ENCODE measurements around the gene NPHP4. TPM values are rescaled to one million over a fixed set of nuclear protein-coding genes. Genes with fewer than 3 reads are reported as not detected.

Gene NPHP4
- total and polyA plus RNA-seq, 9 of the 15 experiments (the other 6 are each of a cell fraction or from before 2014, with no cell fraction given): 0.52 to 26.2 (median 6.7) TPM

GRCh38 chr1:5945445-5945844 is 46.8 kb downstream of the NPHP4 start:
- Histone ChIP-seq H3K4me2 (ENCODE audit: insufficient read depth, low read length) (no peak overlapping the region), H3K9ac (ENCODE audit: insufficient read depth in 1 of 2, low read depth in 2 of 2, low read length in 2 of 2) (no peak overlapping the region), H3K79me2 (ENCODE audit: control insufficient read depth, insufficient read depth, low read length) (no peaks in the 10 kb centered on the region), H3K9me1 (ENCODE audit: control insufficient read depth, insufficient read depth, low read length) (peaks cover 6% of the 10 kb centered on the region), H3K4me1 (replicated peaks in 1 of 2; ENCODE audit: control insufficient read depth in 2 of 2, insufficient read depth in 2 of 2, low read length in 2 of 2) (peaks cover 7 to 11% of the 10 kb centered on the region in 2 experiments; a peak in 4 of 5 replicates), H4K20me1 (replicated peaks; ENCODE audit: control insufficient read depth, insufficient read depth, low read length) (no peaks in the 10 kb centered on the region), H3K27me3 (ENCODE audit: control insufficient read depth in 2 of 2, insufficient read depth in 2 of 2, low read length in 2 of 2) (no peaks in the 10 kb centered on the region), H3K36me3 (ENCODE audit: control insufficient read depth, insufficient read depth, low read length) (peaks cover 38% of the 10 kb centered on the region; the same call in 2 of the 3 replicates), H3K4me3 (no peak overlapping the region), H3K27ac (ENCODE audit: extremely low read depth, low read depth, low read length) (no peak overlapping the region), H2AFZ (ENCODE audit: low read depth, low read length) (no peak overlapping the region), H3K9me3 (replicated peaks; ENCODE audit: control insufficient read depth, insufficient read depth, low read depth, low read length) (no peaks in the 10 kb centered on the region)
- 91% methylated on average over 14 of the region's 14 CpGs for WGBS (ENCODE audit: insufficient coverage, low coverage, missing lambda C conversion rate)
- intact Hi-C loops (cut with micrococcal nuclease): no loop called here
- in situ Hi-C loops (cut with MboI): no loop called here
- TF ChIP-seq BRF1 (IDR thresholded peaks at IDR 0.05; ENCODE audit: borderline replicate concordance, extremely low read depth, insufficient read length) (no peak), MLLT1 (IDR thresholded peaks at IDR 0.05) (no peak), EP400 (IDR thresholded peaks at IDR 0.05) (no peak), ZNF212 (CRISPR knock-in tag; IDR thresholded peaks at IDR 0.05) (no peak)
- POLR2A ChIA-PET: no interaction called here
- no TSS peak for BruUV-seq (replicated peaks)
- CTCF ChIA-PET (ENCODE audit: low intra/inter-chr PET ratio): interaction anchor here (0.6 kb wide), 1 partner anchor 184 kb away, joined by 5 read pairs; no protein-coding TSS in a partner anchor
- DNase-seq (ENCODE audit: extremely low read depth in 1 of 4, low spot score in 3 of 4) (no peak), ATAC-seq (no peak), FAIRE-seq (no peak)

GRCh38 chr1:5944843-5945167 is 47.4 kb downstream of the NPHP4 start:
- ATAC-seq: no peak
- Histone ChIP-seq H3K9ac (ENCODE audit: insufficient read depth in 1 of 2, low read depth in 2 of 2, low read length in 2 of 2) (no peak overlapping the region), H3K36me3 (ENCODE audit: control insufficient read depth, insufficient read depth, low read length) (peaks cover 37% of the 10 kb centered on the region; the same call in 2 of the 3 replicates), H4K20me1 (replicated peaks; ENCODE audit: control insufficient read depth, insufficient read depth, low read length) (no peaks in the 10 kb centered on the region), H3K4me2 (ENCODE audit: insufficient read depth, low read length) (no peak overlapping the region), H3K79me2 (ENCODE audit: control insufficient read depth, insufficient read depth, low read length) (no peaks in the 10 kb centered on the region), H3K9me1 (ENCODE audit: control insufficient read depth, insufficient read depth, low read length) (peaks cover 5% of the 10 kb centered on the region), H3K9me3 (replicated peaks; ENCODE audit: control insufficient read depth, insufficient read depth, low read depth, low read length) (no peaks in the 10 kb centered on the region), H2AFZ (ENCODE audit: low read depth, low read length) (no peak overlapping the region), H3K4me3 (no peak overlapping the region), H3K4me1 (replicated peaks in 1 of 2; ENCODE audit: control insufficient read depth in 2 of 2, insufficient read depth in 2 of 2, low read length in 2 of 2) (peaks cover 6 to 11% of the 10 kb centered on the region in 2 experiments; a peak in 4 of 5 replicates), H3K27me3 (ENCODE audit: control insufficient read depth in 2 of 2, insufficient read depth in 2 of 2, low read length in 2 of 2) (no peaks in the 10 kb centered on the region), H3K27ac (ENCODE audit: extremely low read depth, low read depth, low read length) (no peak overlapping the region)
- intact Hi-C loops (cut with micrococcal nuclease): no loop called here
- ChIA-PET CTCF (ENCODE audit: low intra/inter-chr PET ratio) (interaction anchor here (0.6 kb wide), 1 partner anchor 185 kb away, joined by 5 read pairs; no protein-coding TSS in a partner anchor), POLR2A (no interaction called here)
- no TSS peak for BruUV-seq (replicated peaks)
- DNase-seq (ENCODE audit: extremely low read depth in 1 of 4, low spot score in 3 of 4): no peak
- WGBS (ENCODE audit: insufficient coverage, low coverage, missing lambda C conversion rate): 94% methylated on average over 12 of the region's 12 CpGs
- no peak for FAIRE-seq
- in situ Hi-C loops (cut with MboI): no loop called here
- TF ChIP-seq FUS (optimal IDR thresholded peaks at IDR 0.05; ENCODE audit: low read depth, low read length) (no peak), ZNF41 (CRISPR knock-in tag; conservative IDR thresholded peaks at IDR 0.05) (no peak), ZNF511 (CRISPR knock-in tag; IDR thresholded peaks at IDR 0.05) (no peak), ZNF133 (CRISPR knock-in tag; IDR thresholded peaks at IDR 0.05) (no peak), MNT (conservative IDR thresholded peaks at IDR 0.05) (no peak), RBBP5 (IDR thresholded peaks at IDR 0.05; ENCODE audit: borderline replicate concordance, insufficient read depth, low read length, poor library complexity, severe bottlenecking) (no peak), ZNF24 (IDR thresholded peaks at IDR 0.05) (no peak), WHSC1 (IDR thresholded peaks at IDR 0.05; ENCODE audit: low read length) (no peak), BRD9 (IDR thresholded peaks at IDR 0.05; ENCODE audit: low read depth, partially characterized antibody) (no peak), STAG1 (CRISPR knock-in tag; IDR thresholded peaks at IDR 0.05; ENCODE audit: borderline replicate concordance) (no peak)
